GM10266 (cell line): ENCODE results near the gene CLCN4.

Source experiments
- DNase-seq: peaks from one replicate; pipeline ENCODE4 v3.0.0; 2012; ENCODE audit errors: extremely low spot score
- TF ChIP-seq, protein P1 (sequence below): IDR thresholded peaks from 2 replicates; pipeline ENCODE4 v1.5.1; 2012; ENCODE audit warnings: mild to moderate bottlenecking, low read depth; ENCODE audit not compliant: control insufficient read depth, insufficient read depth; ENCODE audit errors: missing control alignments

CLCN4 gene

GRCh38 chrX:10221651-10222050 is 64.9 kb downstream of the CLCN4 start:
- TF ChIP-seq, protein P1, sequence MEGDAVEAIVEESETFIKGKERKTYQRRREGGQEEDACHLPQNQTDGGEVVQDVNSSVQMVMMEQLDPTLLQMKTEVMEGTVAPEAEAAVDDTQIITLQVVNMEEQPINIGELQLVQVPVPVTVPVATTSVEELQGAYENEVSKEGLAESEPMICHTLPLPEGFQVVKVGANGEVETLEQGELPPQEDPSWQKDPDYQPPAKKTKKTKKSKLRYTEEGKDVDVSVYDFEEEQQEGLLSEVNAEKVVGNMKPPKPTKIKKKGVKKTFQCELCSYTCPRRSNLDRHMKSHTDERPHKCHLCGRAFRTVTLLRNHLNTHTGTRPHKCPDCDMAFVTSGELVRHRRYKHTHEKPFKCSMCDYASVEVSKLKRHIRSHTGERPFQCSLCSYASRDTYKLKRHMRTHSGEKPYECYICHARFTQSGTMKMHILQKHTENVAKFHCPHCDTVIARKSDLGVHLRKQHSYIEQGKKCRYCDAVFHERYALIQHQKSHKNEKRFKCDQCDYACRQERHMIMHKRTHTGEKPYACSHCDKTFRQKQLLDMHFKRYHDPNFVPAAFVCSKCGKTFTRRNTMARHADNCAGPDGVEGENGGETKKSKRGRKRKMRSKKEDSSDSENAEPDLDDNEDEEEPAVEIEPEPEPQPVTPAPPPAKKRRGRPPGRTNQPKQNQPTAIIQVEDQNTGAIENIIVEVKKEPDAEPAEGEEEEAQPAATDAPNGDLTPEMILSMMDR, result no peak
- DNase-seq, result no peak

- TF ChIP-seq, protein P1, result no peak
- DNase-seq, result no peak
Observed at GRCh38 chrX:10223276-10223675, 66.5 kb downstream of the CLCN4 start.

DNA sequence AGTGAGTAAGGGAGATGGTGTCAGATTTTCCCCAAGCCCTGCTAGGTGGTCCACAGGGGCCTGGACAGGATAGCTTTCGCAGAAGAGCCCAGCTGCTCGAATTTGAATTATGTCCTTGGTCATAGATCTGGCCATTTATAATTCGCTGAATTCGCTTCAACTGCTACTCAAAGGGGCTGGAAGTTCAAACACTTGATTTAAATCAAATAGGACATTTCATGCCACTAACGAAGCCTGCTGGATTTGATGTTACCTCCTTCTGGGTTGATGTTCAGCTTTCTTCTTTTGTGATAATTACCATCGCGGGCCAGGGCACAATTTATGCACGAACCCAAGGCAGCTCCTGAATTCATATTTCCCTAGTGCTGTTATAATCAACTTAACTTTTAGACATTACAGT is 67.0 kb downstream of the CLCN4 start:
- TF ChIP-seq, protein P1, result no peak
- no peak for DNase-seq

DNA sequence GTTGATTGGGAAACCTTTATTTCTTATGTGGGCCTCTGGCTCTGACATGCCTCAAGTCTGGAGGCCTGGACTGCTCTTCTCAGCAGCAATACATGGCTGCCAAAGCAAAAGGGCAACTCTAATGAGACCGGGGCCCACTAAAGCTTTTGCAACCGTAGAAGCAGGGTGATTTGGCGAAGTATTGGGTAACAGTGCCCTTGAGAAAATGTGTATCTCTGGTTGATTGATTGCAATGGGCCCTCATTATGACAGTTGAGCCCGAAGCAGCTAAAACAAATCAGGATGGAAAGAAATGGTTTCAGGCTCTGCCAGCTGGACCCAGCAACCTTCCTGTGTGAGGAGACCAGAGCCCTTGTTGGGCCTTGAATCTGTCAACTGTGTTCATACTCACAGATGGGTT is 73.4 kb downstream of the CLCN4 start:
- no peak for DNase-seq
- TF ChIP-seq, protein P1, result no peak

DNA sequence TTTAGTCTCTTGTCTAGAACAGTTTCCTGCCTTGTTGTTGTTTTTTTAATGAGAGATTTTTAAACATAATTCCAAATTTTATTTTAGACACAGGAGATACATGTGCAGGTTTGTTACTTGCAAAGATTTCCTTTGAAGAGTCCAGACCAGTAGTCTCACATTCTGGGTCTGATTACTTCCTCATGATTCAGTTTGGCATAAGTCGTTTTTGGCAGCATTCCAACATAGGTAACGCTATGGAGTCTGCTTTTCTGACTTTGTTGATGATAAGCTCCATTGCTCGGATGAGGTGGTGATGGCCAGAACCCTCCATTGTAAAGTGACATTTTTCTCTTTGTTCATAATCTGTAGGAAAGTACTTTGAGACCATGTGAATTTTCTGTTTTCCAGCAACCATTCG is 74.7 kb downstream of the CLCN4 start:
- TF ChIP-seq, protein P1, result no peak
- no peak for DNase-seq

DNA sequence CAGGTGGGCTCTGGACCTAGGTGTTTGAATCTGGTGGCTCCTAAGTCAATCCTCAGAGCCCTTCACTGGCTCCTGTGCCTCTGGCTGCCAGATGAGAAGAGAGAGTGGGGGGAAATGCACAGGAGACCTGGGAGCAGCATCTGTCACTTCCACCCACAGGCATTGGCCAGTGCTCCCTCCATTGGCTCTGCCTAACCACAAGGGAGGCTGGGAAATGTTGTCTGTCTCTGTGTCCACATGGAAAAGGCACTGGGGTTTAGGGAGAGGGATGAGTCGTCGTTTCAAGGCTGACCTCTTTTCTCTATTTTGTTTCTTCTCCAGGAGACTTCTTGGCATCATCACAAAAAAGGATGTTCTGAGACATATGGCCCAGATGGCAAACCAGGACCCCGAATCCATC is 76.4 kb downstream of the CLCN4 start:
- TF ChIP-seq, protein P1, result no peak
- DNase-seq, result no peak

GRCh38 chrX:10233696-10234095 is 76.9 kb downstream of the CLCN4 start:
- DNase-seq, result no peak
- TF ChIP-seq, protein P1, result no peak
